IMR-90 (cell line): ENCODE measurements around the gene FAM237A. TPM values are rescaled to one million over a fixed set of nuclear protein-coding genes. Genes with fewer than 3 reads are reported as not detected.
A peak's percentile ranks its signal among the peaks of the same experiment; 100 is the strongest.

Source experiments
- ATAC-seq: fragments of 200-7000 bp; cut with Tn5 transposase; 2 replicates; pipeline ENCODE4 v1.9.1; 2020; ENCODE audit warnings: low read depth, mild to moderate bottlenecking, moderate library complexity
- BruUV-seq: library from RNA; stranded (reverse); fragments of 400-500 nt; replicated peaks from 2 replicates; lab custom pipeline; 2021; lab: Mats Ljungman, UMichigan
- CTCF ChIA-PET: fragments of 300-600 bp; formaldehyde crosslinking; extraction: SDS; loops from one replicate; lab custom pipeline; 2021; ENCODE audit warnings: antibody characterized with exemption; lab: Yijun Ruan, JAX
- POLR2A ChIA-PET: fragments of 300-600 bp; sonication (Branson Sonifier 250); formaldehyde crosslinking; loops from one replicate; lab custom pipeline; 2022; ENCODE audit warnings: antibody characterized with exemption; ENCODE audit not compliant: unreplicated experiment; lab: Charles Lee
- DNase-seq: peaks from one replicate; pipeline ENCODE4 v3.0.0; 2013
- H2AFZ ChIP-seq: replicated peaks from 2 replicates; pipeline ENCODE3; 2013; ENCODE audit warnings: low read length, mild to moderate bottlenecking; ENCODE audit not compliant: poor library complexity
- H2AK5ac ChIP-seq: 2 replicates; pipeline ENCODE4 v1.6.1; 2013; ENCODE audit warnings: low read depth, low read length, inconsistent platforms
- H2AK9ac ChIP-seq: replicated peaks from 2 replicates; pipeline ENCODE3; 2013; ENCODE audit warnings: mild to moderate bottlenecking, low read depth, low read length, moderate library complexity; ENCODE audit not compliant: poor library complexity
- H2BK120ac ChIP-seq: 2 replicates; pipeline ENCODE4 v1.6.1; 2013; ENCODE audit warnings: low read depth, low read length, inconsistent platforms
- H2BK15ac ChIP-seq: 3 replicates; pipeline ENCODE4 v1.6.1; 2013; ENCODE audit warnings: low read depth, low read length, inconsistent platforms
- H2BK20ac ChIP-seq: 2 replicates; pipeline ENCODE4 v1.6.1; 2013; ENCODE audit warnings: low read depth, mild to moderate bottlenecking, inconsistent platforms, low read length, moderate library complexity
- H2BK5ac ChIP-seq: 2 replicates; pipeline ENCODE4 v1.6.1; 2013; ENCODE audit warnings: mild to moderate bottlenecking, low read depth, low read length, inconsistent platforms; ENCODE audit not compliant: poor library complexity, severe bottlenecking
- H3K14ac ChIP-seq: replicated peaks from 2 replicates; pipeline ENCODE4 v1.6.1; 2013; ENCODE audit warnings: low read depth, low read length, inconsistent platforms
- H3K18ac ChIP-seq: 2 replicates; pipeline ENCODE4 v1.6.1; 2013; ENCODE audit warnings: low read depth, low read length, control low read depth
- H3K23ac ChIP-seq: 2 replicates; pipeline ENCODE4 v1.6.1; 2013; ENCODE audit warnings: low read depth, low read length, inconsistent platforms
- H3K27ac ChIP-seq: 2 replicates; pipeline ENCODE4 v1.5.1; 2013; ENCODE audit warnings: mild to moderate bottlenecking, control low read depth, low read length; ENCODE audit not compliant: insufficient read depth
- H3K27me3 ChIP-seq: 2 replicates; pipeline ENCODE4 v1.6.1; 2013; ENCODE audit warnings: low read length; ENCODE audit not compliant: control insufficient read depth, insufficient read depth
- H3K36me3 ChIP-seq: 2 replicates; pipeline ENCODE4 v1.6.1; 2013; ENCODE audit warnings: low read length, mixed read lengths; ENCODE audit not compliant: control insufficient read depth, insufficient read depth
- H3K4ac ChIP-seq: 2 replicates; pipeline ENCODE4 v1.6.1; 2013; ENCODE audit warnings: low read depth, low read length, inconsistent platforms
- H3K4me1 ChIP-seq: 2 replicates; pipeline ENCODE4 v1.6.1; 2013; ENCODE audit warnings: low read length, mixed read lengths; ENCODE audit not compliant: control insufficient read depth, insufficient read depth
- H3K4me2 ChIP-seq: 2 replicates; pipeline ENCODE4 v1.6.1; 2013; ENCODE audit warnings: low read depth, mild to moderate bottlenecking, control low read depth, low read length, moderate library complexity
- H3K4me3 ChIP-seq: 2 replicates; pipeline ENCODE4 v1.5.1; 2013; ENCODE audit warnings: low read depth, mild to moderate bottlenecking, control low read depth, low read length, moderate library complexity; ENCODE audit not compliant: insufficient read depth
- H3K56ac ChIP-seq: 2 replicates; pipeline ENCODE4 v1.6.1; 2013; ENCODE audit warnings: low read length, inconsistent platforms; ENCODE audit not compliant: insufficient read depth; ENCODE audit errors: extremely low read depth
- H3K79me1 ChIP-seq, 2 experiments: 2 replicates each; pipeline ENCODE4 v1.6.1; 2013; ENCODE audit warnings: low read length in 2 of 2, inconsistent platforms in 1 of 2, low read depth in 1 of 2
- H3K9ac ChIP-seq: 2 replicates; pipeline ENCODE4 v1.6.1; 2013; ENCODE audit warnings: low read depth, low read length, control low read depth
- H3K9me1 ChIP-seq: 2 replicates; pipeline ENCODE4 v1.6.1; 2013; ENCODE audit warnings: low read length, inconsistent platforms; ENCODE audit not compliant: insufficient read depth
- H3K9me3 ChIP-seq: 2 replicates; pipeline ENCODE4 v1.6.1; 2013; ENCODE audit warnings: low read length; ENCODE audit not compliant: control insufficient read depth, insufficient read depth
- H4K20me1 ChIP-seq: 2 replicates; pipeline ENCODE4 v1.6.1; 2013; ENCODE audit warnings: low read length, inconsistent platforms; ENCODE audit not compliant: insufficient read depth
- H4K5ac ChIP-seq: 2 replicates; pipeline ENCODE4 v1.6.1; 2013; ENCODE audit warnings: mild to moderate bottlenecking, low read depth, low read length, control low read depth
- H4K8ac ChIP-seq, 2 experiments: 2 replicates each; pipeline ENCODE4 v1.6.1; 2013; ENCODE audit warnings: low read depth in 2 of 2, low read length in 2 of 2, control low read depth in 1 of 2, inconsistent platforms in 1 of 2
- H4K91ac ChIP-seq: 2 replicates; pipeline ENCODE4 v1.6.1; 2013; ENCODE audit warnings: low read depth, low read length, inconsistent platforms; ENCODE audit not compliant: insufficient read depth
- CEBPB ChIP-seq: IDR thresholded peaks from 2 replicates; pipeline ENCODE4 v1.6.1; 2012; ENCODE audit warnings: low read depth, low read length, improper control_type of control experiment
- CHD1 ChIP-seq: IDR thresholded peaks from 2 replicates; pipeline ENCODE4 v1.6.1; 2012; ENCODE audit warnings: low read depth, low read length, improper control_type of control experiment
- WGBS, 2 experiments: methylation state at CpG; one replicate each; pipeline versions ENCODE4 v1.1.5 to v1.1.7; 2013; ENCODE audit warnings: missing lambda C conversion rate in 2 of 2; ENCODE audit not compliant: insufficient read length in 1 of 2; ENCODE audit errors: extremely low coverage in 2 of 2; 5-methylcytosine and 5-hydroxymethylcytosine counted together
- dilution Hi-C: fragments of 300-500 bp; cut with HindIII; formaldehyde crosslinking; loops from one replicate; pipeline ENCODE4 v1.14.3; 2018; ENCODE audit warnings: low sequenced_read_pairs; ENCODE audit not compliant: unreplicated experiment
- in situ Hi-C: fragments of 300-500 bp; cut with MboI; formaldehyde crosslinking; loops from 3 replicates; pipeline ENCODE4 v1.14.3; 2019; ENCODE audit warnings: low sequenced_read_pairs, inconsistent platforms, mixed read lengths
- intact Hi-C: fragments of 100-400 bp; cut with micrococcal nuclease; formaldehyde crosslinking; loops from 2 replicates; pipeline ENCODE4 v1.10.0; 2022
- polyA plus RNA-seq, 3 experiments: library from polyadenylated mRNA; depleted of rRNA; stranded (reverse); fragments of >200 nt; gene quantifications; 2 replicates each; pipeline ENCODE4 v1.2.3, GENCODE V29; 2012; ENCODE audit warnings: low replicate concordance in 1 of 3
- total RNA-seq: library from RNA; depleted of rRNA; stranded (reverse); fragments of >200 nt; gene quantifications from 2 replicates; pipeline ENCODE4 v1.2.3, GENCODE V29; 2012

The FAM237A gene
- total and polyA plus RNA-seq, 2 of the 4 experiments (the other 2 are of a cell fraction), result not detected

DNA sequence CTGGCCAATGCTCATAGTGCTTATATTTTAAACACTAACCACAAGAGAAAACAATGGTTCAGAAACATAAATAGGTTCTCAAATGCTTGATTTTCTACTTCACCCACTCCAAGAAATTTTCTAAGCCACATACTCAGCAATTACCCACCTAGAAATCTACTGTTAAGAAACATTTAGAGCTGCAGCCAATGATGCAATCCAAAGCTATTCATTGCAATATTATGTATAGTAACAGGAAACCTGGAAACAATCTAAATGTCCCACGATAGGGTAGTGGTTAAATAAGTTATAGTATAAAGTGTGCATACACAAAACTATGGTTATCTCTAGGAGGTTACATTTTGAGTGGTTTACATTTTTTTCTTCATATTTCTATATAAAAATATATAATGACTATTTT is 5.7 kb downstream of the FAM237A start:
- intact Hi-C loops, result no loop called here
- H4K5ac ChIP-seq, result no peak overlapping the region
- DNase-seq (peak; percentile 3), ATAC-seq (no peak)
- H3K18ac ChIP-seq, result no peak overlapping the region
- ChIA-PET POLR2A (no interaction called here), CTCF (no interaction called here)
- no peak overlapping the region for H2AK5ac ChIP-seq
- H2BK15ac ChIP-seq, result no peak overlapping the region
- in situ Hi-C loops, result no loop called here
- H3K27ac ChIP-seq, result no peak overlapping the region
- BruUV-seq, result no TSS peak
- no peak overlapping the region for H4K8ac ChIP-seq
- no peaks in the 10 kb centered on the region for H4K20me1 ChIP-seq
- dilution Hi-C loops, result no loop called here
- H2BK5ac ChIP-seq, result no peak overlapping the region
- H3K4me3 ChIP-seq, result no peak overlapping the region
- no peak for TF ChIP-seq CHD1
- TF ChIP-seq CEBPB, result peak; percentile 72
- no peak overlapping the region for H2BK20ac ChIP-seq
- H4K91ac ChIP-seq, result no peak overlapping the region
- H3K23ac ChIP-seq, result no peak overlapping the region
- H3K9me1 ChIP-seq, result no peaks in the 10 kb centered on the region
- H3K14ac ChIP-seq, result no peak overlapping the region
- H3K4me2 ChIP-seq, result no peak overlapping the region
- no peaks in the 10 kb centered on the region for H3K9me3 ChIP-seq
- H3K79me1 ChIP-seq, result no peaks in the 10 kb centered on the region
- no CpG with 5 or more reads among the region's 1 CpG for WGBS, 2 experiments
- H3K36me3 ChIP-seq, result no peaks in the 10 kb centered on the region
- H2AK9ac ChIP-seq, result no peak overlapping the region
- H3K4ac ChIP-seq, result no peak overlapping the region
- H3K9ac ChIP-seq, result no peak overlapping the region
- H3K4me1 ChIP-seq, result no peaks in the 10 kb centered on the region
- H2BK120ac ChIP-seq, result no peak overlapping the region
- no peak overlapping the region for H3K56ac ChIP-seq
- H3K27me3 ChIP-seq, result no peaks in the 10 kb centered on the region
- H2AFZ ChIP-seq, result no peak overlapping the region
